AG10803 (cell line): ENCODE data around the gene RPN1.

Experiments
- DNase-seq: peaks from one replicate; pipeline ENCODE4 v3.0.0; 2010; ENCODE audit warnings: low read depth
- H3K4me3 ChIP-seq: 2 replicates; pipeline ENCODE4 v1.5.1; 2011; ENCODE audit warnings: mild to moderate bottlenecking, low read length, control low read depth
- CTCF ChIP-seq: conservative IDR thresholded peaks from 2 replicates; pipeline ENCODE4 v1.5.1; 2011; ENCODE audit warnings: mild to moderate bottlenecking, low read length, control low read depth, inconsistent platforms

The RPN1 gene

DNA sequence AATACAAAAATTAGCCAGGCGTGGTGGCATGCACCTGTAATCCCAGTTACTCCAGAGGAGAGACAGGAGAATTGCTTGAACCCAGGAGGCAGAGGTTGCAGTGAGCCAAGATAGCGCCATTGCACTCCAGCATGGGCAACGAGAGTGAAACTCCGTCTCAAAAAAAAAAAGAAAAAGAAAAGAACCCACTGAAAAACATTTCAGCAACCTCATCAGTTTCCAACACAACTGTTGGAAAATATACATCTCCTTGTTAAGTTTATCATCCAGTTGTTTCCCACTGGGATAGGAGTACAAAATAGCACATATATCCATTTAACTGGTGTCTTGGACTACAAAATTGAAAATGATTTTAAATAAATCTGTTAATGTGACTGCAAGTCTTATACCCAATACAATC, 2.2 kb downstream of the RPN1 start:
- no peak for DNase-seq
- no peak for TF ChIP-seq CTCF
- peak overlapping the region; percentile 99 for H3K4me3 ChIP-seq

DNA sequence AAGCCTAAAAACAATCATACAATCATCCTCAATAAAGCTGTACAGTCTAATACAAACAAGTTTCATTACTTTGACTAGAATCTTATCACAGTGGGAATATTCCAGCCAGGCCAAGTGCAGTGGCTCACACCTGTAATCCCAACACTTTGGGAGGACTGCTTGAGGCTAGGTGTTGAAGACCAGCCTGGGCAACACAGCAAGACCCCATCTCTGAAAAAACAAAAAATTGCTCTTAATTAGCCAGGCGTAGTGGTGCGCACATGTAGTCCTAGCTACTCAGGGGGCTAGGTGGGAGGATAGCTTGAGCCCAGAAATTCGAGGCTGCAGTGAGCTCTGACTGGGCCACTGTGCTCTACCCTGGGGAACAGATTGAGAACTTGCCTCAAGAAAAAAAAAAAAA, 3.3 kb downstream of the RPN1 start:
- no peak for TF ChIP-seq CTCF

GRCh38 chr3:128634075-128634611, 16.5 kb downstream of the RPN1 start:
- TF ChIP-seq CTCF, result no peak
- no peak for DNase-seq
- H3K4me3 ChIP-seq, result no peak overlapping the region

More for the DNA sequence above, 3.3 kb downstream of the RPN1 start:
- no peak overlapping the region for H3K4me3 ChIP-seq
- no peak for DNase-seq

DNA sequence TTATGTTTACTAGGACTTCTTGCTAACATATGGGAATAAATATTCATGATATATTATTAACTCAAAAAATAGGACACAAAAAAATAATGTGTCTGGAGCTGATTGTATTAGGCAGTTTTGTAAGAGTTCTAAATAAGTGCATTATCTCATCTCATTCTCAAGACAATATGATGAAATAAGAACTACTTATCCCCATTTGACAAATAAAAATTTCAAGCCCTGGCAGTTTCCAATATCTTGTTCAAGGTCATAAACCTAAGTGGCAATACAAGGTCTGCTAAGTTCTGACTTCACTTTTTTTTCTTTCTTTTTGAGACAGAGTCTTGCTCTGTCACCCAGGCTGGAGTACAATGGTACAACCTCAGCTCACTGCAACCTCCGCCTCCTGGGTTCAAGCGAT, 18.3 kb downstream of the RPN1 start:
- H3K4me3 ChIP-seq, result no peak overlapping the region
- DNase-seq, result no peak
- TF ChIP-seq CTCF, result no peak

GRCh38 chr3:128629936-128630335, 20.7 kb downstream of the RPN1 start:
- no peak overlapping the region for H3K4me3 ChIP-seq
- no peak for DNase-seq
- no peak for TF ChIP-seq CTCF

DNA sequence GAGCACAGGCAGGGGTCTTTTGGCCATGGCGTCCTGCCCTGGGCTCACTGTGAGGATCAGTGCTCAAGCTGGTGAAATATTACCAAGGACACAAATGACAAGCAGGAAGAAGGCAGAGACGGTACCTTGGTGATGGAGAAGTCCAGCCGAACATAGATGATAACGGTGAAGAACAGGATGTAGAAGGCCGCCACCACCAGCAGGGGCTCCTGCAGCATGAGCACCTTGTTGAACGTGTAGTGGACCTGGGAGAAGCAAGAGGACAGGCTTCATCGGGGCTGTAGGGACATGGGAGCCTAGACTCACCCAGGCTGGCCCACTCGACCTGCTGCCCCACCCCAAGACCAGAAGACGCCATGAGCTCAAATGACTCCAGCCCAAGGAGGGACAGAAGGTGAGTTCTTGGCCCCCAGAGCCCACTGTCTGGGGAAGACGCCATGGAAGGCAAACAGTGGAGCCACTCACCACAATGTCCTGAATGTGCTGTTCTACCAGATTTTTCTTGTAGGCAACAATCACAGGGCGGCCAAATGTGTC, 25.1 kb downstream of the RPN1 start:
- H3K4me3 ChIP-seq, result no peak overlapping the region
- TF ChIP-seq CTCF, result no peak
- no peak for DNase-seq

- no peak for DNase-seq
- TF ChIP-seq CTCF, result no peak
- no peak overlapping the region for H3K4me3 ChIP-seq
Observed at GRCh38 chr3:128624526-128625138, 26.0 kb downstream of the RPN1 start.
